ENCODE results near the gene MOCS1. TPM values are rescaled to one million over a fixed set of nuclear protein-coding genes. Genes with fewer than 3 reads are reported as not detected.

MOCS1 gene
- total RNA-seq, 1 donor from 2014 or later, result 1.3 TPM

DNA sequence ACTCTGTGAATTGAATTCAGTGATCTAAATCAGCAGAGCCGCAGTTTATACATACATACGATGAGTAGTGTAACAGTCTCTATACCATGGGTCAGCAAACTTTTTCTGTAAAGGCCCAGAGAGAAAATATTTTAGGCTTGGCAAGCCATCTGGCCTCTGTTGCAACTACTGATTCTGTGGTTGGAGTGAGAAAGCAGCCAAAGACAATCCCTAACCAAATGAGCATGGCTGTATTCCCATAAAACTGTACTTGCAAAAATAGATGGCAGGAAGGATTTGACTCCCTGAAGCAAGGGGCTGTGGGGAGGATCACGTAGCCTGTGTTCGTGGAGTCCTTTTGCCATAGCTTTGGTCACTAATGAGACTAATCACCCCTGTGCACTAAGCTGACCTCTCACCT, 17.9 kb upstream of the MOCS1 start:
- Histone ChIP-seq H3K27me3 (ENCODE audit: control insufficient read depth, insufficient read depth, low read length) (no peaks in the 10 kb centered on the region), H3K36me3 (ENCODE audit: control insufficient read depth, insufficient read depth, low read length) (no peaks in the 10 kb centered on the region), H3K4me3 (ENCODE audit: low read depth, low read length) (no peak overlapping the region)
- FAIRE-seq (no peak), DNase-seq (ENCODE audit: low read depth) (no peak)
- TF ChIP-seq, protein P1, sequence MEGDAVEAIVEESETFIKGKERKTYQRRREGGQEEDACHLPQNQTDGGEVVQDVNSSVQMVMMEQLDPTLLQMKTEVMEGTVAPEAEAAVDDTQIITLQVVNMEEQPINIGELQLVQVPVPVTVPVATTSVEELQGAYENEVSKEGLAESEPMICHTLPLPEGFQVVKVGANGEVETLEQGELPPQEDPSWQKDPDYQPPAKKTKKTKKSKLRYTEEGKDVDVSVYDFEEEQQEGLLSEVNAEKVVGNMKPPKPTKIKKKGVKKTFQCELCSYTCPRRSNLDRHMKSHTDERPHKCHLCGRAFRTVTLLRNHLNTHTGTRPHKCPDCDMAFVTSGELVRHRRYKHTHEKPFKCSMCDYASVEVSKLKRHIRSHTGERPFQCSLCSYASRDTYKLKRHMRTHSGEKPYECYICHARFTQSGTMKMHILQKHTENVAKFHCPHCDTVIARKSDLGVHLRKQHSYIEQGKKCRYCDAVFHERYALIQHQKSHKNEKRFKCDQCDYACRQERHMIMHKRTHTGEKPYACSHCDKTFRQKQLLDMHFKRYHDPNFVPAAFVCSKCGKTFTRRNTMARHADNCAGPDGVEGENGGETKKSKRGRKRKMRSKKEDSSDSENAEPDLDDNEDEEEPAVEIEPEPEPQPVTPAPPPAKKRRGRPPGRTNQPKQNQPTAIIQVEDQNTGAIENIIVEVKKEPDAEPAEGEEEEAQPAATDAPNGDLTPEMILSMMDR (IDR thresholded peaks at IDR 0.05; ENCODE audit: insufficient read depth, low read length, severe bottlenecking), result no peak

DNA sequence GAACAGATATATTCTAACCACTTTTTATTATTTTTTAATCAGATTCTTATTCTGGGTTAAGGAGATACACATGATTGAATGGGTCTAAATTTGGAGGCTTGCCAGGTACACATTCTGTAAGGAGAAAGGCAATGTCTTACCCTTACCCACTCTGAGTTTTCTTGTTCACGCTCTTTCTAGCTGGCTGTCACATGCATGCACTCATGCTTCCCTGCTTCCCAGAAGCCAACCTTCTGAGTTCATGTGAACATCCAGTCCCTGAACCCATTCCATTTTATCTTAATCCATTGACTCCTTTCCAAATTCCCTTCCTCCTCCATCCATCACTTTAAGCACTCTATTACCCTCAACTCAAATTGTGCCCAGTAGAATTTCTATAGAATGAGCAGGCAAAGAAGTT, 17.5 kb upstream of the MOCS1 start:
- Histone ChIP-seq H3K36me3 (ENCODE audit: control insufficient read depth, insufficient read depth, low read length) (no peaks in the 10 kb centered on the region), H3K4me3 (ENCODE audit: low read depth, low read length) (no peak overlapping the region), H3K27me3 (ENCODE audit: control insufficient read depth, insufficient read depth, low read length) (no peaks in the 10 kb centered on the region)
- no peak for FAIRE-seq
- no peak for DNase-seq (ENCODE audit: low read depth)
- TF ChIP-seq, protein P1 (IDR thresholded peaks at IDR 0.05; ENCODE audit: insufficient read depth, low read length, severe bottlenecking), result no peak

DNA sequence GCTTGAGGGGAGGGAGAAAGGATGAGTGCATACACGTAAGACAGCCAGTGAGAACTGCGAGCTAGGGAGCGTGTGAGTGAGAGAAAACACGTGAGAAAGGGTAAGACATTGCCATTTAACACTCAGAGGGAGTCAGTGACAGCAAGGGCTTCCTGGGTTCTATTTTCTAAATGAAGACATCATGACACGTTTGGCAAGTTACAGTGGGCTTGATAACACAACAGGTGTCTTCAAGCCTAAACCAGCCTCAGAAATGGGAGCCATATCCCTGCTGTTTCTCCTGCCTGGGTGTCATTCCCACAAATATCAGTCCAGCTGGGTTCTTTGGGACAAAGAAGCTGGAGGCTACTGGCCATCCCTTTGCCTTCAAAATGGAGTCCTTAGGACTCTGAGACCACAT, 16.9 kb upstream of the MOCS1 start:
- H3K27me3 ChIP-seq (ENCODE audit: control insufficient read depth, insufficient read depth, low read length), result no peaks in the 10 kb centered on the region
- TF ChIP-seq, protein P1 (IDR thresholded peaks at IDR 0.05; ENCODE audit: insufficient read depth, low read length, severe bottlenecking), result no peak
- FAIRE-seq (no peak), DNase-seq (ENCODE audit: low read depth) (no peak)
- no peaks in the 10 kb centered on the region for H3K36me3 ChIP-seq (ENCODE audit: control insufficient read depth, insufficient read depth, low read length)
- no peak overlapping the region for H3K4me3 ChIP-seq (ENCODE audit: low read depth, low read length)

DNA sequence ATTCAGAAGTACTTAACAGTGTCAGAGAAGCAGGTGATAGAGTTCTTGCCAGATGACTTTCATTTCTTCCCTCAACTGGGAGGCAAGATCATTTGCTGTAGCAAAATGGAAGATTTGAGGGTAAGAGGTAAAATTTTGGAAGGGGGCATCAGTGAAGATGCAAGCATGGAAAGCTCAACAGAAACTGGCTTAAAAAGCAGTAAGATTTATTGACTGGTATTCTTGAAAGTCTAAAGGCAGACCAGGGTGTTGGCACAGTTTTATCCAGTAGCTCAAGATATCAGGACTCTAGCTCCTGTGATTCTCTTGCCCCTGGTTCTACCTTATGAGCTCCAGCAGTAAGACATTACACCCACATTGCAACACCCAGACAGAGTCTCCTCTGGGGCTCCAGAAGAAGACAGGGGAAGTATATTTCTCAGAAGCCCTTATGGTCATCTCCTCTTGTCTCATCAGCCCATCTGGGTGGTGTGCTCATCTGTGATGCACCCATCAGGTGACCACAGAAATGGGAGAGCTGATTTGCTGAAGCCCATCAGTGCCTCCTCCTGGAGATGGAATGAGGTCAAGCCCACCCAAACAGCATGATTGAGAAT, 16.0 kb upstream of the MOCS1 start:
- FAIRE-seq (no peak), DNase-seq (ENCODE audit: low read depth) (no peak)
- Histone ChIP-seq H3K27me3 (ENCODE audit: control insufficient read depth, insufficient read depth, low read length) (no peaks in the 10 kb centered on the region), H3K4me3 (ENCODE audit: low read depth, low read length) (no peak overlapping the region), H3K36me3 (ENCODE audit: control insufficient read depth, insufficient read depth, low read length) (no peaks in the 10 kb centered on the region)
- TF ChIP-seq, protein P1 (IDR thresholded peaks at IDR 0.05; ENCODE audit: insufficient read depth, low read length, severe bottlenecking), result no peak

DNA sequence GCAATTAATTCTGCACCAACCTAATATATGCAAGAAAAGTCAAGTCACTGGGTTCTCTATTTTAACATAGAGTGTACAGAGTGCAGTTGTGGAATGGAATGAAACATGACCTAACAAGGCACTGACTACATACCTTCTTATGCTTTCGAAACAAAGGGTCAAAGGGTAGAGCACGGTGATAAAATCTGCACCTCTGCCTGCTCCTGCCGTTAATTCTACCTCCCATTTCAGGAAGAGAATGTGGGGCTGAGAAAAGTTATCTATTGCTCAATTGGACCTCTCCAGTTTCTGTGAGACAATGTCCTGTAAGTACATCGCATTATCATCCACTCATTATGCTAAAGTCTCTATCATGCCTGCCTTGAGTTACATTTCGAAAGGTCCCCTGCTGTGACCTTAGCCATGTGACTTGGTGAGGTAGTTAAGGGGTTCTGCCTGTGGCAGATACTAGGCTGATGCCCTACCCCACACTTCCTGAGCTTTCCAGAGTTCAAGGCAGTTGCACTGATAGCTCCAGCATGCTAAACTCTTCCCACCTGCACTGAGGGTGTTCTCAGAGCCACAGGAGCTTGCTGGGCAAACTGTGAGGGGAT, 14.0 kb upstream of the MOCS1 start:
- H3K4me3 ChIP-seq (ENCODE audit: low read depth, low read length), result no peak overlapping the region
- no peaks in the 10 kb centered on the region for H3K36me3 ChIP-seq (ENCODE audit: control insufficient read depth, insufficient read depth, low read length)
- DNase-seq (ENCODE audit: low read depth), result peak; percentile 51
- no peaks in the 10 kb centered on the region for H3K27me3 ChIP-seq (ENCODE audit: control insufficient read depth, insufficient read depth, low read length)
- FAIRE-seq, result peak; percentile 93
- TF ChIP-seq, protein P1 (IDR thresholded peaks at IDR 0.05; ENCODE audit: insufficient read depth, low read length, severe bottlenecking), result no peak

DNA sequence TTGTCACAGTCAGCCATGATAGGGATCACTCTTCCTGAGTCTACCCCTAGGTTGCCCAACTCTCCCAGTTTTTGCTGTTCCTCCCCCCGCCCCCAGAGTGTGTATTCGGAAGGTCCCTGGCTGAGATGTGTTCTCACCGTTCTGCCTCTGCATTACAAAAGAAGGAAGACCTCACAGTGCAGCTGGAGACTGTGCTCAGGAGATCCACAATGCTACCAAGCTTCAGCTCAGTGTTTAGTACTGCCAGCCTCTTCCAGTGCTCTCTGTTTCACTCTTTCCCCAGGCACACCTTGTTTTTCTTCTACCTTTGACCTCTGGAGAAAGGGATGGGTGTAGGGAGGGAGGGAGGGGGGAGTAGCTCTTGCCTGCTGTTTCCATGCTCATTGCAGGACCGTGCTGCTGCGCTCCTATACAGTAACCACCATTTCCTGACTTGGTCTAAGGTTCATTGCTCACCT, 13.4 kb upstream of the MOCS1 start:
- FAIRE-seq (no peak), DNase-seq (ENCODE audit: low read depth) (no peak)
- TF ChIP-seq, protein P1 (IDR thresholded peaks at IDR 0.05; ENCODE audit: insufficient read depth, low read length, severe bottlenecking), result no peak
- Histone ChIP-seq H3K4me3 (ENCODE audit: low read depth, low read length) (no peak overlapping the region), H3K27me3 (ENCODE audit: control insufficient read depth, insufficient read depth, low read length) (no peaks in the 10 kb centered on the region), H3K36me3 (ENCODE audit: control insufficient read depth, insufficient read depth, low read length) (no peaks in the 10 kb centered on the region)

Data from bronchial epithelial cell (primary cell).